Right forelimb (tissue), 1 donor: Measurements from ENCODE around the gene WNK3.
A peak's percentile ranks its signal among the peaks of the same experiment; 100 is the strongest.
"Not testable (repeated sequence)": the region's sequence is repeated elsewhere in the genome, so short reads cannot be mapped to it uniquely, and the experiment has no call there.

Experiments
- DNase-seq: peaks from one replicate; pipeline ENCODE4 v3.0.0-alpha.2; 2018

The WNK3 gene

DNA sequence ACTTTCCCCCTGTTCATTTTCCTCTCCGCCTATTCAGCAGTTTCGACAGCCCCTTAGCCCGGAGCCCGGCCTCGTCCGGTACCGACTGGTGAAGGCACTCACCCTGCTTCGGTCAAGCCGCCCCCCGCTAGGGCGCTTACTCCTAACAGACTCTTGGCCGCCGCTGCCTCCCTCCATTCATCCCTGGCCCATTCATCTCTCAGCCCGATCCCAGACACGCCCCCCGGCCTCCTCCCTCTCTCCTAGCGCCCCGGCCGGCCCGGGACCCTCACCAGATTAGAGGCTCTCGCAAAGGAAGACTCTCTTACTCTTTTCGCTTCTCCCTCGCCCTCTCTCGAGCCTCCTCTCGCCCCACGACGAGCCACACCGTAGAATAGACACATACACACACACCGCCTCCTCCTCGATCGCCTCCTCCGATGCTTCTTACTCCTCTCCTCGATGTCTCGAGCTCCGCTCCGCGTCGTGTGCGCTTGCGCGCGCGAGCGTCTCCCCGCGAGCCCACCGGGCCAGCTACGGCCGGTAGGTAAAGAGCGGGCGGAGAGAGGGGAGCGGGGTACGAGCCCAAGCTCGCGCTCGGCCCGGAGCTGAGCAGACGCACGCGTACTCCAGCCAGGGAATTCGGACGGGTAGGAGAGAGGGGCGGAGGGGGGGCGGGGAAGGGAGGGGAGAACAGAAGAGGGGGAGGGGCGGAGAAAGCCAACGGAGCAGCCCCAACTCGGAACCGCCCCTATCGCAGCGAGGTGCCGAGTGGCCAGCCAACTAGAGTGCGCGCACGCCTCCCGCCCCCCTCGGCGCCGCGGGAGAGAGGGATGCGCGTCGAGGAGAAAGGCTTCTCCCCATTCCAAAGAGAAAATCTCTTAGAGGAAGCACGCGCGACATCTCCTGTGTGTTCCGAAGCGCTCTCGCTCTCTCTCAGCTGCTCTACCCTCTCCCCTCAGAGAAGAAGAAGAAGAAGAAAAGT, at the start of gene WNK3:
WNK3 (minus strand) TSS at position 633 of the 964 bp plus-strand sequence.
- DNase-seq = peak; percentile 91

DNA sequence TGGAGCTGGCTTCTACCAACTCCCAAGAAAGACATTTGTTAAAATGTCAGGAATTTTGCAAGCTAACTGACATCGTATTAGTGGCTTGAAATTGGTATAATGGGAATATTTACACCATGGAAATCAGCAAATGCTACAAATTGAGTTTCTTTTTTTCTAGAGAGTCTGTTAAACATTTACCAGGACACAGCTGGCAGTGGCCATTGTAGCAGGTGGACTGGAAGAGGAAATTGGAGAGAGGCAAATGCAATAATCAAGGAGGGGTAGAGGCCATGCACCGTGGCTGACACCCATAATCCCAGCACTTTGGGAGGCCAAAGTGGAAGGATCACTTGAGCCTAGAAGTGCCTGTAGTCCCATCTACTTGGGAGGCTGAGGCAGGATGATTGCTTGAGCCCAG, 49.4 kb upstream of the WNK3 start:
- DNase-seq = no peak

GRCh38 chrX:54397113-54397512, 39.3 kb upstream of the WNK3 start:
- no peak for DNase-seq

DNA sequence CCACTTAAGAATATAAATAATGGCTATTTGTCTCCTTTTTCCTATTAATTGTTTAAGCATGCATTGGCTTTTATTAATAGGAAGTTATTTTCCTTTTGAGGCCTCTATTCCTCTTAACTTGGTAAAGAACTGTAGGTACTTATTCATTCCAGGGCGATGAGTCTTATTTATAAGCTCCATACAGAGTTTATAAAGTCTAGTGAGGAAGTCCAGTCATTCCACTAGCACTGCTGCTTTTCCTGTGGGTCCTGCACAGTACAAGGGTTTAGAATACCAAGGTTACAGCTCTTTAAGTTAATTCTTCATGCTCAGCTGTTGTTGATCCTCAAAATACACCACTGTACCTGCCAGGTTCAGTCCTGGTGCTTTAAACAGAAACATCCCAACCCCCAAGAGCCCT, 28.5 kb upstream of the WNK3 start:
- DNase-seq = no peak

DNA sequence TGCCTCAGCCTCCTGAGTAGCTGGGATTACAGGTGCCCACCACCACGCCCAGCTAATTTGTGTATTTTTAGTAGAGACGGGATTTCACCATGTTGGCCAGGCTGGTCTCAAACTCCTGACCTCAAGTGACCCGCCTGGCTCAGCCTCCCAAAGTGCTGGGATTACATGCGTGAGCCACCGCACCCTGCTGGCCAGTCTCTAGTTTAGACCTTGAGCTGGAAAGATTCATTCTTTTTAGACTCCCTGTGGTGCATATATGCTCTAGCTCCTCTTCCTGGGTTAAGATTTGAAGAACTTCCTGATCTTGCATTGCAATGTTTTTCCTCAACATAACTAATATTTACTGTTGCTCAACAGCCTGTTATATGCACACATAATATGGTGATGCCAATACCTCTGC, 26.8 kb upstream of the WNK3 start:
- DNase-seq = not testable (repeated sequence)

DNA sequence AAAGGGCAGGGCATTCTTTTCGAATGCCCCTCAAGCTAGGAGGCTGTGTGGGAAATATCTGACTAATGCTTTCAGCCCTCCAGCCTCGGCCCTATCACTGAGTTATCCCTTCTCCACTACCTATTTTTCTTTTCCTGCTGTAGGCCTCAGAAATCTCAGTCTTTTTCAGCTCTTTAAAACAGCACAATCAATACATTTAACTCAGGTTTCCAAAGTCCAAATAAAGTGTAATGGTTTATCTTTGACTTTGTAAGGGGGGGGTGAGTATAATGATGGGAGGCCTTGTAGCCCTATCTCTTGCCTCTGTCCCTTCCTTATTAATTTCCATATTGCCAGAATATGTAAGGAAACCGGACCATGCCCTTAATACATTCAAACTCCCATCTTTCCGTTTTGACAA, 1.6 kb upstream of the WNK3 start:
- no peak for DNase-seq

DNA sequence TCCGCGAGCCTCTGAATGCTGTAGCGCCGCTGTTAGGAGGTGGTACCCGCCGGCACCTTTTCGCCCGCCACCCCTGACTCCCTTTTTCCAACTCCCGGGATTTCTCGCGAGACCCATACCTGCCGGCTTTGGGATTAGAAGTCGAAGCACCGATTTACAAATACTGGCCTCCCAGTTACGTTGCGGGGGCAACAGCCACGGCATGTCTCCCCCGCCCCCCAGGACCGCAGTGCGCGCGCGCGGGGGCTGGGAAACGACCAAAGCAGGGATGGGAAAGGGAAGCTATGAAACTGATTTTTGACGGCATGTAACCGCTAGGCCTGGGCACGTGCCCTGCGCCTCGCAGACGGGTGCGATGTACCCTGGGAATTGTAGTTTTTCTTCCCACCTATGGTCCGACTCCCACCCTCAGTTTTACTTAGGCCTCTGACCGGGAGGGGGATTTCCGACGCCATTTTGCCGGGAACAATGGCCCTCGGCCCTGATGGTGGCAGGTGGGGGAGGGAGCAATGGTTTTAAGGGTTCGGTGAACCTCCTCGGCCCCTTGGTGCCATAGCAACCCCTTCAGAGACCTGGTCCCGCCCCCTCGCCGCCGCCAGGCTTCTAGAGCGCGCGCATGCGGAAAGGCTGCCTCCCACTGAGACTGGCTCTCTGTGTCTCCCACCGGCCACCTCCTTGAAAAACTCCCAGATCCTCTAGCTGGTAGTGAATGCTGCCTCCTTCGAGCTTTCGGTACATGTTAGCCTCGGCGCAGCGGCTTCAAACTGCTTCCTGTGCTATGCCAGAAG, 772 bp upstream of the WNK3 start:
- DNase-seq = peak; percentile 84

- DNase-seq = no peak
Measured at GRCh38 chrX:54352677-54353076, 5.2 kb downstream of the WNK3 start.

GRCh38 chrX:54337383-54337782, 20.5 kb downstream of the WNK3 start:
- not testable (repeated sequence) for DNase-seq

DNA sequence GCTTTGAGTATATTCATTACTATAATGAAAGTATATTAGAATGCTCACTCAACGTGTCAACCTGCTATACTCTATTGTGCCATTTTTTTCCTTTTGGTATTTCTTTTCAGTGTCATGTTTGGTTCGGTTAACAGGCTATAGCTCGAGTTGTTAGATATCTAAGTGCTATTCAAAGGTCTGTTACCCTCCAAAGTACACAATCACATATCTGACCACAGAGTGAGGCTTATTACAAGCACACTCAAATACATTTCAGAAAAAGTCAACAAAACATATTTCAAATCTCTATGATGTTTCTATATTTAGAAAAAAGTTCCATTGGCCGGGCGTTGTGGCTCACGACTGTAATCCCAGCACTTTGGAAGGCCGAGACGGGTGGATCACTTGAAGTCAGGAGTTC, 32.8 kb downstream of the WNK3 start:
- no peak for DNase-seq

DNA sequence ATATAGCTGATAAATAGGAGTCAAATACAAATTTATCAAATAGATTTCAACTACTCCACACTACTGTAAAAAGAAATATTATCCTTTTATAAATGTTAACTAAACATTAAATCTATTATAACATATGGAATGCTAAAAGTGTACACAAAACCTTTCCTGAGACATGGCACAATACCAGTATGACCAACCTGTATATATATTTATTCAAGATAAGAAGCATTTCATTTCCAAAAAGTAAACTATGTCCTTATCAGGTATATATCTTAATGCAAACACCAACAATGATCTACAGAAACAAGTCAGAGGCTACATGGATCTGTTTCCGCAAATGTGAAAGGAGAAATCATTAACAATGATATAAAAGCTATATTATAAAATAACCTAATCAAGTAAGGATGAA, 37.8 kb downstream of the WNK3 start:
- no peak for DNase-seq

GRCh38 chrX:54306379-54306778, 51.5 kb downstream of the WNK3 start:
- no peak for DNase-seq

DNA sequence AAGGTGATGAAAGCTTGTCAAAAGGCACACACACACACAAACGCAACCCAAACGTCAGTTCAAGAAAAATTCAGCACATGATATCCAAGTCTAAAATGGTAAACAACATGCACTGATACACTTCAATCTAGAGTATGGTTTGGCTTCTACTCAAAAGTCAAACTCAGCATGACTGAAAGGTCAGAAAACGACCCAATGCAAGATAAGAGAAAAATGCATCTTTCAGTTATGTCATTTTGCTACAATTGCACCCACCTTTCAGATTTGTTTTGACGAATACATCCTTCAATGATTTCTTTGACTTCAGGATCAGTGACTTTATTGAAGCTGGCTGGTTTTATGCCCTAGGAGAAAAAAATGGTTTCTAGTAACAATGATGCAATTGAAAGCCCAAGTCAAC, 56.3 kb downstream of the WNK3 start:
- DNase-seq = no peak

DNA sequence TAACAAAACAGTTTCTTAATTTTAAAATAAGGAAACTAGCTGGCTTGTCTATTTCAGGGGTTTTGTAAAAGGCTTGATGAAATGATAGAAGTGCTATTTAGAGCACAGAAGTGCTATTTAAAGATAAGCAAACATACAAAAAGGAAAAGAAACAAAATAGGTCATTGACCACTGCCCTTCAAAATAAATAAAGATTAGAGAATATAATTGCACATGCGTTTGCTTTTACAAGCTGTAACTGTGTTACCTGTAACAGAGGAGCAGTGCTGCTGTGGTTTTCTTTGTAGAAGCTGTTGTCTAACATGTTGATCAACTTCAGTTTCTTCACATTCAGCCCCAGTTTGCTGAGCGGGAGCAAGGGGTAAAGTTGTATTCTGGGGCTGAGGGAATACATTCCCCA, 63.5 kb downstream of the WNK3 start:
- DNase-seq = no peak

- no peak for DNase-seq
Measured at GRCh38 chrX:54292755-54293154, 65.1 kb downstream of the WNK3 start.

GRCh38 chrX:54291758-54292157, 66.1 kb downstream of the WNK3 start:
- no peak for DNase-seq

GRCh38 chrX:54288968-54289367, 68.9 kb downstream of the WNK3 start:
- DNase-seq = no peak

GRCh38 chrX:54288277-54288676, 69.6 kb downstream of the WNK3 start:
- no peak for DNase-seq

DNA sequence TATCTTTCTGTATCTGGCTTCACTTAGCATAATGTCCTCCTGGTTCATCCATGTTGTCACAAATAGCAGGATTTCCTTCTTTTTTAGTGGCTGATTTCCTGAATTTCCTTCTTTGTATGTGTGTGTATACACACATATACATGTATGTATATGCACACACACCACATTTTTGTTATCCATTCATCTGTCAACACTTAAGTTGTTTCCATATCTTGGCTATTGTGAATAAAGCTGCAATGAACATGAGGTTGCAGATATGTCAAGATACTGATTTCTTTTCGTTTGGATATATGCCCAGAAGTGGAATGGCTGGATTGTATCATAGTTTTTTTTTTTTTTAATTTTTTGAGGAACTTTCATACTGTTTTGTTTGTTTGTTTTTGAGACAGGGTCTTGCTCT, 76.2 kb downstream of the WNK3 start:
- no peak for DNase-seq

DNA sequence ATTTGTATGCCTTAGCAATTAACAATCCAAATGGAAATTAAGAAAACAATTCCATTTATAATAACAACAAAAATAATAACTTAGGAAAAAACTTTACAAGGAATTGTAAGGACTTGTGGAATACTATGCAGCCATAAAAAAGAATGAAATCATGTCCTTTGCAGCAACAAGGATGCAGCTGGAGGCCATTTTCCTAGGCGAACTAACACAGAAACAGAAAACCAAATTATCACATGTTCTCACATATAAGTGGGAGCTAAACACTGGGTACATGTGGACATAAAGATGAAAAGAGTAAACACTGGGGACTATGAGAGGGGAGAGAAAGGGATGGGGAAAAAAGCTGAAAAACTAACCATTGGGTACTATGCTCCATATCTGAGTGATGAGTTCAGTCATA, 77.4 kb downstream of the WNK3 start:
- DNase-seq = no peak

- DNase-seq = no peak
Measured at GRCh38 chrX:54271664-54272063, 86.2 kb downstream of the WNK3 start.

DNA sequence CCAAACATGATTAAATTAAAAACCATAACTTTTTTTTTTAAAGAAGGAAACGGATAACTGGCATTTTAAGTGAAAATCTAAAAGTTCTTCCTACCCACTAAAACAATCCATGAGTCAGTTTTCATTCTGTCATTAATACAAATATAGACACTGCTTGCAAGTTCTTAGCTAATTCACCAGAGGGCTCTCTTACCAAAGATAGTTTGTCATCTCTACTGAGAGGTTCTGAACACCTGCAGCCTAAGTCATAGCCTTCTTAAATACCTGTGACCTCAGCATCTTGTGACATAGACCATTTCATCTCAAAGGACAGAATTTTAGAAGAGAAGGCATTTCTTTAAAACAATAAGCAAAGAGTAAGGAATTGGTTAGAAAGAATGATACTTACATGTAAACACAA, 109.5 kb downstream of the WNK3 start:
- DNase-seq = no peak

GRCh38 chrX:54246866-54247265, 111.0 kb downstream of the WNK3 start:
- no peak for DNase-seq

DNA sequence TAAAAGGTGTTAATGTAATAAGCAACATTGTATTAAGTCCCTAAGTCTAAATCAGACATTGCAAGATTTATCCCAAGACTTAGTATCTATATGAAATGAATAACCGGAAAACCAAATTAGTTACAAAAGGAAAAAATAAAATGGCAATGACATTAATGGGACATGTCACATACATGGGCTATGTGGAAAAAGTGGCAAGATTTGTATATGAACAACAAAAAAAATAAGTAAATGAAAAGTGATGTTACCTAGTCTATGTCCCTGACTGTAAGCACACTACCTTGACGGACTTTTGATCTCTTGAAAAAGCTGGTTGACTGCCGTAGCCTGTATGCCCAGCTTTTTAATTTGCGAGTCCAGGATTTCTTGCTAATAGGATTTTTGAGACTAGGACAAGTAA, 119.3 kb downstream of the WNK3 start:
- DNase-seq = no peak
